CD4-positive, alpha-beta T cell (primary cell): ENCODE data around the gene KIF17. TPM values are rescaled to one million over a fixed set of nuclear protein-coding genes. Genes with fewer than 3 reads are reported as not detected.

Experiments
- ATAC-seq: fragments of 200-7000 bp; cut with Tn5 transposase; one replicate; pipeline ENCODE4 v1.10.0; 2022; ENCODE audit warnings: mild to moderate bottlenecking; ENCODE audit not compliant: poor library complexity
- CTCF ChIA-PET: fragments of 350-600 bp; sonication (Branson Sonifier 250); formaldehyde crosslinking; loops from one replicate; lab custom pipeline; 2021; ENCODE audit warnings: antibody characterized with exemption, inconsistent platforms; lab: Charles Lee
- POLR2A ChIA-PET: fragments of 350-600 bp; sonication (Branson Sonifier 250); formaldehyde crosslinking; loops from one replicate; lab custom pipeline; 2021; ENCODE audit warnings: antibody characterized with exemption, inconsistent platforms; lab: Charles Lee
- DNase-seq, 14 experiments: peaks; one replicate each; pipeline ENCODE4 v3.0.0-alpha.2; 2013 to 2020; ENCODE audit warnings: mixed read lengths in 2 of 14
- H3K27ac ChIP-seq, 2 donors: one replicate each; pipeline versions ENCODE4 v1.5.1 to v1.7.0; 2013; ENCODE audit warnings: low read length in 2 of 2, low read depth in 1 of 2, mild to moderate bottlenecking in 1 of 2
- H3K27me3 ChIP-seq, 2 experiments: 1 replicate in 1 of 2; 2 replicates in 1 of 2; pipeline versions ENCODE4 v1.6.1 to v1.7.0; 2013; ENCODE audit warnings: low read length in 2 of 2, control low read depth in 1 of 2, mild to moderate bottlenecking in 1 of 2, moderate library complexity in 1 of 2; ENCODE audit not compliant: insufficient read depth in 2 of 2, control insufficient read depth in 1 of 2
- H3K36me3 ChIP-seq: one replicate; pipeline ENCODE4 v1.6.1; 2013; ENCODE audit warnings: low read length, control low read depth; ENCODE audit not compliant: insufficient read depth
- H3K4me1 ChIP-seq: one replicate; pipeline ENCODE4 v1.6.1; 2013; ENCODE audit warnings: low read length, control low read depth; ENCODE audit not compliant: insufficient read depth
- H3K4me3 ChIP-seq: one replicate; pipeline ENCODE4 v1.5.1; 2013; ENCODE audit warnings: mild to moderate bottlenecking, low read length, moderate library complexity
- H3K9me3 ChIP-seq, 2 experiments: 1 replicate in 1 of 2; 2 replicates in 1 of 2; pipeline versions ENCODE4 v1.6.1 to v1.7.0; 2013; ENCODE audit warnings: low read length in 2 of 2, mild to moderate bottlenecking in 2 of 2, control low read depth in 1 of 2, moderate library complexity in 1 of 2; ENCODE audit not compliant: control insufficient read depth in 1 of 2, insufficient read depth in 1 of 2
- H3K27ac Mint-ChIP-seq: one replicate; pipeline ENCODE4 v1.8.0; 2020; ENCODE audit warnings: mixed read lengths
- H3K27me3 Mint-ChIP-seq: one replicate; pipeline ENCODE4 v1.8.0; 2021; ENCODE audit warnings: mixed read lengths
- H3K36me3 Mint-ChIP-seq: one replicate; pipeline ENCODE4 v1.8.0; 2021; ENCODE audit warnings: low read depth, mixed read lengths
- H3K4me1 Mint-ChIP-seq: one replicate; pipeline ENCODE4 v1.8.0; 2021; ENCODE audit warnings: low read depth, mixed read lengths
- H3K4me3 Mint-ChIP-seq: one replicate; pipeline ENCODE4 v1.8.0; 2020; ENCODE audit warnings: mild to moderate bottlenecking, mixed read lengths
- H3K9me3 Mint-ChIP-seq: one replicate; pipeline ENCODE4 v1.8.0; 2020; ENCODE audit warnings: mixed read lengths
- intact Hi-C, 2 experiments: fragments of 100-400 bp; cut with DNase I in 1 of 2; cut with micrococcal nuclease in 1 of 2; formaldehyde crosslinking; loops; one replicate each; pipeline versions ENCODE4 v1.15.1 to v1.9.0; 2023 to 2025; cut with DNase I, micrococcal nuclease
- total RNA-seq, 174 experiments: library from RNA in 2 of 174; stranded (reverse) in 2 of 174; gene quantifications; one replicate each; pipeline ENCODE4 v1.2.3 and lab custom pipeline; 2021 to 2026
- TF ChIP-seq, protein P1 (sequence below): fragments of 200-600 bp; IDR thresholded peaks from one replicate; pipeline ENCODE4 v1.8.0; 2022; ENCODE audit warnings: antibody characterized with exemption, mild to moderate bottlenecking

Gene KIF17
- total RNA-seq, 2 experiments from 2014 or later: not detected

DNA sequence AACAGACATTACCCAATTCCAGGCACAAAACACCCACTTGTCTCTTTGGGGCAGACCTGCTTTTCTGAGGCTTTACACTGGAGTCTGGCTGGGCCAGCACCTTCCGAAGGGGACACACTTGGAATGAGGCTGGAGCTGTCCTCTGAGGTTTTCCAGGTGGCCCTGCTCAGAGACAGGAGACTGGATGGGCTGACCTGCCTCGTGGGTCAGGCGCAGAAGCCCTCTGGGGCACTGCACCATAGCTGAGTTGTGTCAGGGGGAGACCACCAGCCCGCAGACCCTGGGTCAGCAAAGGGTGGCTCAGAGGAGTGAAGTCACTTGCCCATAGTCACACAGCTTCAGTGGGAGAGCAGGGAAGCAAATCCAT lies 12.9 kb upstream of the KIF17 start:
- ATAC-seq (no peak), DNase-seq (no peak)
- intact Hi-C loops: loop anchor here in 1 of 2 experiments (5.0 kb wide), 1 partner anchor 57 kb away; the partner anchor contains the start of gene HP1BP3
- Histone ChIP-seq H3K4me1 (peaks cover 32% of the 10 kb centered on the region), H3K27me3 (peaks cover 24 to 30% of the 10 kb centered on the region in 2 experiments), H3K36me3 (no peaks in the 10 kb centered on the region), H3K4me3 (no peak overlapping the region), H3K9me3 (peaks cover 0 to 18% of the 10 kb centered on the region in 2 experiments), H3K27ac (no peak overlapping the region)
- ChIA-PET POLR2A (interaction anchor here (0.6 to 3.7 kb wide), 3 partner anchors 13 to 59 kb away, joined by 3 to 21 read pairs (median 3); partner anchors contain the start of genes HP1BP3 and KIF17), CTCF (interaction anchor here (1.6 kb wide), 1 partner anchor 34 kb away, joined by 5 read pairs; no protein-coding TSS in a partner anchor)
- Mint-ChIP-seq H3K27ac (no peak overlapping the region), H3K27me3 (peaks cover 33% of the 10 kb centered on the region), H3K4me1 (peaks cover 16% of the 10 kb centered on the region), H3K36me3 (no peaks in the 10 kb centered on the region), H3K9me3 (no peaks in the 10 kb centered on the region), H3K4me3 (peak overlapping the region; percentile 84)
- TF ChIP-seq, protein P1, sequence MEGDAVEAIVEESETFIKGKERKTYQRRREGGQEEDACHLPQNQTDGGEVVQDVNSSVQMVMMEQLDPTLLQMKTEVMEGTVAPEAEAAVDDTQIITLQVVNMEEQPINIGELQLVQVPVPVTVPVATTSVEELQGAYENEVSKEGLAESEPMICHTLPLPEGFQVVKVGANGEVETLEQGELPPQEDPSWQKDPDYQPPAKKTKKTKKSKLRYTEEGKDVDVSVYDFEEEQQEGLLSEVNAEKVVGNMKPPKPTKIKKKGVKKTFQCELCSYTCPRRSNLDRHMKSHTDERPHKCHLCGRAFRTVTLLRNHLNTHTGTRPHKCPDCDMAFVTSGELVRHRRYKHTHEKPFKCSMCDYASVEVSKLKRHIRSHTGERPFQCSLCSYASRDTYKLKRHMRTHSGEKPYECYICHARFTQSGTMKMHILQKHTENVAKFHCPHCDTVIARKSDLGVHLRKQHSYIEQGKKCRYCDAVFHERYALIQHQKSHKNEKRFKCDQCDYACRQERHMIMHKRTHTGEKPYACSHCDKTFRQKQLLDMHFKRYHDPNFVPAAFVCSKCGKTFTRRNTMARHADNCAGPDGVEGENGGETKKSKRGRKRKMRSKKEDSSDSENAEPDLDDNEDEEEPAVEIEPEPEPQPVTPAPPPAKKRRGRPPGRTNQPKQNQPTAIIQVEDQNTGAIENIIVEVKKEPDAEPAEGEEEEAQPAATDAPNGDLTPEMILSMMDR: no peak

DNA sequence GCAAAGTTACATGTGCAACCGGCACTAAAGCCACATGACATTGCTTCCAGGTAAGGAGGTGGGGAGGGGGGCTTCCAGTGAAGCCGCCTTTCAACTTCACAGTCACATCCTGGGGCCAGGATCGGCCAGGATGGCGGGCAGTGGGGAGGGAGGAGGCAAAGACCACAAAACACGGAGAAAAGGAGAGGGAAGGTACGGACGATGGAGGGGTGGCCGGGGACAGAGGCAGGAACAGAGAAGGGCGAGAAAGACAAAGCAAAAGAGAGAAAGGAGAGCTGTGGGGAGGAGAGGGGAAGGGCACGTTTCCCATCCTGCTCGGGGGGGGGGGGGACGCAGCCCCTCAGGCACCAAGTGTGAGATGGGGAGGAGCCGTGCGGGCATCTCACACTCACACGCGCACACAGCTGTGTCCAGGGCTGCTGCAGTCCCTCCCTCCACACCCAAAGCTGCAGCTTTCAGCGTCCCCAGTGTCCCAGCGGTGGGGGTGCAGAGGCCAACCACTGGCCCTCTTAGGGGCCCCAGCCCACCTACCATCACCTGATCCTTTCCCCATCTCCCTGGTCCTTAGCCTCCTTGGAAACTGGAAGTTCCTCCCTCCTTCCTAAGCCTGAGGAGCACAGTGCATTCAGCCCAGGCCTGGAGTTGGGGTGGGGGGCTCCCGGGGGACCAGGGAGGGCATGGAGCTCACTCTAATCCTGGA lies 12.3 kb upstream of the KIF17 start:
- Mint-ChIP-seq H3K36me3 (no peaks in the 10 kb centered on the region), H3K9me3 (no peaks in the 10 kb centered on the region), H3K27ac (no peak overlapping the region), H3K27me3 (peaks cover 33% of the 10 kb centered on the region), H3K4me1 (peaks cover 16% of the 10 kb centered on the region), H3K4me3 (peak overlapping the region; percentile 78)
- DNase-seq: peak in 1 of 14 experiments; percentile 20
- H3K27me3 ChIP-seq: peaks cover 24 to 30% of the 10 kb centered on the region in 2 experiments
- H3K4me1 ChIP-seq: peaks cover 32% of the 10 kb centered on the region
- intact Hi-C loops: loop anchor here in 1 of 2 experiments (5.0 kb wide), 1 partner anchor 57 kb away; the partner anchor contains the start of gene HP1BP3
- H3K4me3 ChIP-seq: no peak overlapping the region
- H3K9me3 ChIP-seq: peaks cover 0 to 18% of the 10 kb centered on the region in 2 experiments
- POLR2A ChIA-PET: interaction anchor here (0.5 to 3.7 kb wide), 3 partner anchors 57 to 473 kb away, joined by 3 to 21 read pairs (median 3); partner anchors contain the start of gene HP1BP3
- no peaks in the 10 kb centered on the region for H3K36me3 ChIP-seq
- CTCF ChIA-PET: interaction anchor here (1.6 kb wide), 1 partner anchor 33 kb away, joined by 5 read pairs; no protein-coding TSS in a partner anchor
- TF ChIP-seq, protein P1: no peak
- ATAC-seq: no peak
- no peak overlapping the region for H3K27ac ChIP-seq

DNA sequence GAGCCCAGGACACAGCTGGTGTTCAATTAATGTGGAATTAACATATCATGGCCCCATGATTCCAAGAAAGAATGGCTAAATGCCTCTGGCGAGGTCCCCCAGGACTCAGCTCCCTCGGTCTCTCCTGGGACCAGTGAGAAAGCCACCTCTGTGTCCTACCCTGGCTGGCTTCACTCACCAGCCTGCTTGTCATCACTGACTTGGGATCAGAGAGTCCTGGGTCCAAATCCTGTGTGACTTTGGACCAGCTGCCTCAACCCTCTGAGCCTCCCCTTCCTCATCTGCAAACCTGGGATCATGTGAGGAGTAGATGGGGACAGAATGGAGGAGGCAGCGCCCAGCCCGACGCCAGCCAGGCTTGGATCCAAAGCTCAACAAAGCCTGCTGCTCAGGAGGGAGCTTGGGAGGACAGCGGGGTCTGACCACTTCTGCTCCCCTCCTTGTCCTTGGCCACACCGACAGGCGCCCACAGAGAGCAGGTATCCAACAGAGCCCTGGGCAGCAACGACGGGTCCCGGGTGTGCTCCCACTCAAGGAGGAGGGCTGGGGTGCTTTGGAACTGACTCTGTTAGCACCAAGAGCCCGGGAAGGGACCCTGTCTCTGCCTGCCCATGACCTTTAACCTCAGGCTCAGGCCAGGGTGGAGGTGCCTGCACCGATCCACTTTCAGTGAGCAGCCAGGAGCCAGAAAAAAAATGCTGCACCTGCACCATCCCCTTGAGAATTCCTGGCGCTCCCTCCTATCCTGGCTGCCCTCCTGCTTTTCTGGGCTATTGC lies 11.5 kb upstream of the KIF17 start:
- CTCF ChIA-PET: interaction anchor here (1.6 to 1.7 kb wide), 2 partner anchors 32 kb away, joined by 5 to 7 read pairs; no protein-coding TSS in a partner anchor
- ATAC-seq (no peak), DNase-seq (peak in 1 of 14 experiments; percentile 21)
- Mint-ChIP-seq H3K4me1 (peaks cover 16% of the 10 kb centered on the region), H3K9me3 (no peaks in the 10 kb centered on the region), H3K27ac (no peak overlapping the region), H3K36me3 (no peaks in the 10 kb centered on the region), H3K4me3 (no peak overlapping the region), H3K27me3 (peaks cover 33% of the 10 kb centered on the region)
- intact Hi-C loops: no loop called here
- H3K4me3 ChIP-seq: no peak overlapping the region
- H3K36me3 ChIP-seq: no peaks in the 10 kb centered on the region
- no peak overlapping the region for H3K27ac ChIP-seq
- peaks cover 24 to 30% of the 10 kb centered on the region in 2 experiments for H3K27me3 ChIP-seq
- H3K9me3 ChIP-seq: peaks cover 0 to 18% of the 10 kb centered on the region in 2 experiments
- H3K4me1 ChIP-seq: peaks cover 32% of the 10 kb centered on the region
- TF ChIP-seq, protein P1: no peak
- POLR2A ChIA-PET: interaction anchor here (0.5 kb wide), 1 partner anchor 474 kb away, joined by 3 read pairs; no protein-coding TSS in a partner anchor
